Measurements from ENCODE around the gene CLEC18B.
"Not testable (repeated sequence)": the region's sequence is repeated elsewhere in the genome, so short reads cannot be mapped to it uniquely, and the experiment has no call there.

The CLEC18B gene

DNA sequence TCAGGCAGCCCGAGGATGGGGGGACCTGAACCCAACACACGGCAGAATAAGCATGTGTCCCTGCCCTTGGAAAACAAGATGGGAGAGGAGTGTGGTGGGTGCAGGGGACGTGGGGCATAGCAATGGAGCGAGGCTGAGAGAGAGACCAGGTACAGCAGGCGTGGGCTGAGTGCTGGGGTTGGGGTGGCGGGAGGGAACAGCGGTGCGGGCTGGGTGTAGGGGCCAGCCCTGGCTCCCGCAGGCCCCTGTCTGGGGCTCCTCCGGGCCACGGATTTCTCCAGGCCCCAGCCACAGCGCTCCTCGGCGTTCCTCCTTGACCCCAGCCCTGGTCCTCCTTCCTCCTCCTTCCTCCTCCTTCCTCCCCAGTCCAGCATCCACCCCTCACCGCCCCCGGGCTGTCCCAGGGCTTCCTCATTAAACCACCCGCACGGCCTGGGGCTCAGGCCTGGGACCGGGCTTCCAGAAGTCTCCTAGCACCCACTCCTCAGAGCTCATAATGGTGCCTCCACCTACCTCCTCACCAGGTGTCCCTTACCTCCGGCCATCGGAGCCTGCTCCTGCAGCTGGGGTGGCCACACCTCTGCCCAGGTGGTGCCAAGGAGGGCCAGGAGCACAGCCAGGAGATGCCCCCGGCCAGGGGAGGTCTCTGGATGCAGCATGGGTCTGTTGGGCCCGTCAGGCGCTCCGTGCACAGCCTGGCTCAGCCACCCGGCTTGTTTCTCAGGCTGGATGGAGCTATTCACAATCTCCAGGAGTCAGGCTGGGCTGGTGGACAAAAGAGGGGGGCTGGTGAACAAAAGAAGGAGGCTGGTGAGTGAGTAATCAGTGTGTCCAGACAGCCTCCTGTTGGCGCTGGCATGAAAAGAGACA is at the start of gene CLEC18B:
CLEC18B (minus strand) TSS at position 867 of the 870 bp plus-strand sequence; CDS start at position 659, 208 bp downstream.
- not testable (repeated sequence) for DNase-seq (ENCODE audit: low read depth in 4 of 4, low spot score in 1 of 4)

DNA sequence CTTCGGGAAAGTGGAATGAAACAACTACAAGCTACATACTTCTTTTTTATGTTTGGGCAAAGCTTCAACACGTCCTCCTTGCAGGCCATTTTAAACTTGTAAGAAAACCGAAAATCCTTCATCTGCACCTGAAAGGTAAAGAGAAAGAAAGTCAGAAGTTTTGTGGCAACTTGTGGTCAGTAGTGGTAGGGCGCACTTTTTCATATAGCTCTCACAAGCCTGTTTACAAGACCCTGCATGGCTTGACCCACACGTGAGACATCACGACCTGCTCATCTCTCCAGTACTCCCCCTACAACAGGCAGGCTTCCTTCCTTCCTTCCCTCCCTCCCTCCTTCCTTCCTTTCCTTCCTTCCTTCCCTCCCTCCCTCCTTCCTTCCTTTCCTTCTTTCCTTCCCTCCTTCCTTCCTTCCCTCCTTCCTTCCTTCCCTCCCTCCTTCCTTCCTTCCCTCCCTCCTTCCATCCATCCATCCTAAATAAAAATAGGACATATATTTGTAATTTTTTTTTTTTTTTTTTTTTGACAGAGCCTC is 48.7 kb upstream of the CLEC18B start:
- no peak for DNase-seq (ENCODE audit: low read depth in 4 of 4, low spot score in 1 of 4)

DNA sequence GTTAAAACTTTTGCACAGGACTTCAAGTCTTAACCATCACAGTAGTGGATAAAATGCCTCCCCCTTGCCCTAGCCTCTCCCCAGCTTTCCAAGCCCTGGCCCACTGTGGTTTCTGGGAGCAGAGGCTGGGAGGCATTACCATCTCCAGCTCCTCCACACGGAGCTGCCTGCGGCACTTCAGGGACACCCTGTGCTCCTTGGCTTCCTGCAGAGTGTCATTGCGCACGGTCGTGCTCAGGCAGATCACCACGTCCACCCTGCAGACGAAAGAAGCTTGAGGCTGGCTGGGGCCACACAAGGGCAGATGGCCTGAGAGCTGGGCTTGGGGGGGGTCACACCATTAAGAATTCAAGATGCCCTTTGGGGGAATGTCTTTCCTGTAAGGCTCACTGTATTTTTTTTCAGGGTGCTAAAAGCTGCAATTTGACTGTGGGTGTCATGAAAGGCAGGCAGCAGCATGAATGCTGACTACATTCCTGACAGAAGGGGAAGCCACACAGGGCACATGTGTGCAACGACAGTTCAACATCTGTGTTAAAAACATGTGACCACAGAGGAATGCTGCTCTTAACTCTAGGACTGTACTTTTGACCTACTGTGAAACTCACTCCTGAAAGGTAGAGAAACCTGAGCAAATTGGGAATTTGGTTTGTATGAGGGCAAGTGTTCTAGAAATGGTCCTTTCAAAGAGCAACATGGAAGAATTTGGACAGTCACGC is 47.7 kb upstream of the CLEC18B start:
- DNase-seq (ENCODE audit: low read depth in 4 of 4, low spot score in 1 of 4), result no peak

DNA sequence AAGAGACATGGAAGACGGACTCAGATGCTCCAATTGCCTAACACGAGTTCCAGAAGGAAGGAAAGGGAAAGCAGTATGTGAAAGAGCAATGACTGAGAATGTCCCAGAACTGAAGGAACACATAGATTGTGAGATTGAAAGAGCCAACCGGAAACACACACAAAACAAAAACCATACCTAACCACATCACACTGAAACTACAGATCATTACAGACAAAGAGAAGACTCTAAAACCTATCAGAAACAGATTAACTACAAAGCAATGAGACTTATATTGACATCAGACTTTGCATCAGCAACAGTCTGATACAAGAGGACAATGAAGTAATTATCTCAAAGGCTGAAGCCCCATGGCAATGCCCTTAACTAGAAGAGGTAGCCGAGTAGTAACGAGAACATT is 45.6 kb upstream of the CLEC18B start:
- no peak for DNase-seq (ENCODE audit: low read depth in 4 of 4, low spot score in 1 of 4)

DNA sequence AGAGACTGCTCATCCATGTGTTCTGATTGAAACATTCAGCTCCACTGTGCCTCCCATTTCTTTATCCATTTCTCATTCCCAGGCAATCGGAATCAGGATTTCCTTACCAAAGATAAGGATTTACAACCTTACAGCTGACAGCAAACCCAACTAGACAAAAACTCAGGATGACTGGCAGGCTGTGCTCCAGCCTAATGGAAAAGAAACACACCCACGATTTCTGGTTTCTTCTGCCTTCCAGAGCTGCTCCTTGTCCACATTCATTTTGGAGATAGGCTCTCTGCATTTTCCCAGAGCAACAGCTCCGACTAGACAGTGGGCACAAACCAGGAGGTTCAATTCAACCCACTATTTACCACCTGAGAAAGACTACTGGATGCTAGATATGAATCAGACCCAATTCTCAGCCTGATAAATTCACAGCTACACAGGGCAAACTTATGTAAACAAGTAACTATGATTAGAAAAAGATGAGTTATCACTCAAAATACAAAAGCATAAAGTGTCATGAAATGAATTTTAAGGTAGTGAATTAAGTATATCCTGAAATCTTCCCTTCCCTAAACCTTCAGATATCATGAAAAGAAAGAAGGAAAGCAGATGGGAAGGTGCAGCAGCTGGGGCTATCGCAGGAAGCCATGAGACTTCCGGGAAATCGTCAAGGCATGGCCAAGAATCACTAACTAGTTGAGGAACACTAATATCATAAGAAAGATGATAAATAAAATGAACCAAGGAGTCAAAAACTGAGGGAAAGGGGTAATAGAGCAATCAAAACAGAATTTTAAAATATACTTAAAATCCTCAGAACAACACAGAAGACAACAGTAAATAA is 44.8 kb upstream of the CLEC18B start:
- no peak for DNase-seq (ENCODE audit: low read depth in 4 of 4, low spot score in 1 of 4)

DNA sequence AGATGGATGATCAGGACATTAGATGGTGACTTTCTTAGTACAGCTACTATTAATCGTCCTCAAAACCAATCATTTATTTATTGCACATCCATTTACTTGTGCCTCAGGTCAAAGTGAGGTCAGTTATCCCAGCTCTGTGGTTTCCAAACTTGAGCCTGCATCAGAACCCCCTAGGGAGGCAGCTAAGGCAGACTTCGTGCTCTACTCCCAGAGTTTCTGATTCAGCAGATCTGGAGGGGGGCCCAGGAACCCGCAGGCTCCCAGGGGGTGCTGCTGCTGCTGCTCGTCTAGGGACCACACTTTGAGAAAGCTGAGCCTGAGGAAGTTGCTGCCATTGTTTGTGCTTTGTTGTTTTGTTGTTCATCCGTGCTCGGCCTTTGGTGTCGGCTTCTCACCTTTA is 44.0 kb upstream of the CLEC18B start:
- no peak for DNase-seq (ENCODE audit: low read depth in 4 of 4, low spot score in 1 of 4)

DNA sequence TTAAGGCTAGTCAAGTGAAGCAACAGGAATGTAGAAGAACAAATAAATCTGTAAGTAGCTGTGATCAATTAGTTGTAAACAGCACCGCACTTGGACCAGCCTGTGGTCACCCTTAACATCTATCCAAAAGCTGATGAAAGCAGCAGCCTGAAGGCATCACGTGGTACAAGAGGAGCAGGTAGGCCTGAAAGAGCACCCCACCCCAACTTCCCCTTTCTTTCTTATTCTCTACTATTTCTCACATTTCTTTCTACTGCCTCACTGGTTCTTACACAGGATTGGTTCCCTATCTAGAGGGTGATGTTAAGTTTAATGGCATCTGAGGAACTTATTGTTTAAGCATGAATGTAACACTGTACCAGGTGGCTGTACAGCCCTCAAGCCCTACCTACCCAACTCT is 42.6 kb upstream of the CLEC18B start:
- DNase-seq (ENCODE audit: low read depth in 4 of 4, low spot score in 1 of 4), result no peak

DNA sequence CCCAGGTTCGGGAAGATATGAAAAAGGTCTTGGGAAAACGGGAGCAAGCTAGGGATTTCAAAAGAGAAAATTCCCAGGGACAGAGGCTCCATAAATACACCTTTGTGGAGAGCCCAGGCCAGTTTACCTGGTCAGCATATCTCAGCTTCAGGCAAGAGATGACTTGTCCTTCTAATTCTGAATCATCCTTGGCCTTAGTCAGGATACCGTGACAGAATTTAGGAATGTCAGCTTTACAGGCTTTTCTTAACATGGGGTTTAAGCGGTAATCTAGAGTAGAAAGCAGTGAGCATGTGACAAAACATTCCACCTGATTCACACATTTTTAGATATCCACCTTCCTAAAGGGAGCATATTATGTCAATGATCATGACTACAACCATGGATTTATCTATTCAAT is 41.1 kb upstream of the CLEC18B start:
- DNase-seq (ENCODE audit: low read depth in 4 of 4, low spot score in 1 of 4), result no peak

DNA sequence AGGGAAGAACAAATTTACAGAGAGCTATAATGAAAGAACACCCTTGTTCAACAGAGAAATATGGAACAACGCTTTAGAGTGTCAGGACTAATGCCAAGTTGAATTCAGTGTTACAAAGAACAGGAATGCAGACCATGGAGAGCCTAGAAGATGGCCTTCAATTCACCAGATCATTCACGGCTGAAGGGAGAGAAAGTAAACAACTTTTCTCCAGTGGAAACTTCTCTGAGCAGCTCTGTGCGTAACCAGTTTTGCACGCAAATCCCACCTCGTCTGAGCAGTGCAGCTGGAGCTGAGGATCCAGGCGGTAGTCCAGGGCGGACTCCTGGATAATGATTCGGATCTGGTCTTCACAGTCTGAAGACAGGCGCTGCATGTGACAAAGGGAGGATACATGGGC is 40.5 kb upstream of the CLEC18B start:
- DNase-seq (ENCODE audit: low read depth in 4 of 4, low spot score in 1 of 4), result no peak

DNA sequence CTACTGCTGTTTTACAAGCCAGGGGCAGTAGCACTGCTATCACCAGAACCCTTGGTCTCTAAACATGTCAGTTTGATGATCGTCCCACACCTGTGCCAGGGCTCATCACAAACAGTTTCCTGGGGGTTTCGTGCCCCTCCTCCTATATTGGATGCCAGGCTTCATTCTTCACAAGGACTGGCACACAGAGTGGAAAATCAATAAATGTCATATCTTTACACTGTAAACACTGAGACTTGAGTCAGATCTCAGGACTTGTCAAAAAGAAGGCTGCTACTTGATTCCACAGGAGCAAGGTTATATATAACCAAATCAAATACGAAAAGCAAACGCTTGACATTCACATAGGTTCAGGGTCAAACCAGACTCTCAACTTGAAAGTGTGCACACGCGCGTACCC is 39.3 kb upstream of the CLEC18B start:
- no peak for DNase-seq (ENCODE audit: low read depth in 4 of 4, low spot score in 1 of 4)

DNA sequence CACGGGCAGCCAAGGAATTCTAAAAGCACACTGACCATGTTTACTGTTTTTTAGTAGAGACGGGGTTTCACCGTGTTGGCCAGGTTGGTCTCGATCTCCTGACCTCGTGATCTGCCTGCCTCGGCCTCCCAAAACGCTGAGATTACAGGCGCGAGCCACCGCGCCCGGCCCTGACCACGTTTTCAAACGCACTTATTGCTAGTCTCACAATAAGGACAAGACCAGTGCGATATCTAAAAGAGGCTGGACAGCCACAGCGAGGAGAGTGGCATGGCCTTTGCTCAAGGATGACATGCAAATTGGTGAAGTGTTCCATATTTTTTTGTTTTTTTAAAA is 35.0 kb upstream of the CLEC18B start:
- DNase-seq (ENCODE audit: low read depth in 4 of 4, low spot score in 1 of 4), result no peak

DNA sequence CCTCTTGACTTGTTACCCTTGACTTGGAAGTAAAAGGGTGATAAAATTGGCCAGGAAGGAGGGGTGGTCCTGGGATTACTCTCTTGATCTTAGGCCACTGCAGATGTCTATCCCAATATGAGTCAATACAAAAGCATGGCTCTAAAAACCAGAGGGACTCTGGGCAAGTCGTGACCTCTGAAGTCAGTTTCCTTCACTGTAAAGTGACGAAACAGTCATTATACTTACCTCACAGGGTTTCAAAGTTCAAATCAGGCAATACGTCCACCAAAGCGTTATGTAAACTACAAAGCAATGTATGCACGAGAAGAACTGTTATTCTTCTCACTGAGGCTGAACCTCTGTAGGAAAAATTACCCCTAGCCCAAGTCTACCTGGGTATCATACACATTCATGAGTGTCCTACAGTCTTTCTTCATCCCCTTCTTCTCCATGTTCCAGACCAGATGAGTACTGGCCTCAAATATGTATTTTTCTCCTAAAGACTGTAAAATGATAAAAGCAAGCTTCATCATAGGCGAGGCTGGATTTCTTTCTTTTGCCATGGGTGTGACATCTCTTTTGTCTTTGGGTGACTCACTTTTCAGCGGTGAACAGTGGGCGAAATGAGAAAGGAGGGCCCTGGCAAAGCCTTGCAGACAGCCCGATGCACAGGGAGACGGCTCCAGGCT is 34.5 kb upstream of the CLEC18B start:
- DNase-seq (ENCODE audit: low read depth in 4 of 4, low spot score in 1 of 4), result no peak

DNA sequence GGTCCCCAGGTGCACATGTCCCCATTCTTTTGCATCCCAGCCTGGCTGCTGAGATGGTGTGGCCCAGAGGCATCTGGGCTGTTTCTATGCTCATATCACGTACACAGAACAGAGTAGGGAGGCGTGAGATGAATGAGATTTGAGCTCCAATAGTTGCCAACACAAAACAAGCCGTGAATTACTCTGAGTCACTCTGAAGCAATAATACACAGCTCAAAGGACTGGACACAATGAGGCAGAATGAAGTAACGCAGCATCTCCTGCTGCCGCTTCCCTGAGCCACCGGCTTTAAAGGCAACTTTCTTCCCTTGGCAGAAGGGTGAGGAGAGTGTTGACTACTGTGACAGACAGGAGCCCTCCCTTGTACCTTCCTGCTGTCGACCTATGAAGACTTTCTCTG is 33.9 kb upstream of the CLEC18B start:
- no peak for DNase-seq (ENCODE audit: low read depth in 4 of 4, low spot score in 1 of 4)

DNA sequence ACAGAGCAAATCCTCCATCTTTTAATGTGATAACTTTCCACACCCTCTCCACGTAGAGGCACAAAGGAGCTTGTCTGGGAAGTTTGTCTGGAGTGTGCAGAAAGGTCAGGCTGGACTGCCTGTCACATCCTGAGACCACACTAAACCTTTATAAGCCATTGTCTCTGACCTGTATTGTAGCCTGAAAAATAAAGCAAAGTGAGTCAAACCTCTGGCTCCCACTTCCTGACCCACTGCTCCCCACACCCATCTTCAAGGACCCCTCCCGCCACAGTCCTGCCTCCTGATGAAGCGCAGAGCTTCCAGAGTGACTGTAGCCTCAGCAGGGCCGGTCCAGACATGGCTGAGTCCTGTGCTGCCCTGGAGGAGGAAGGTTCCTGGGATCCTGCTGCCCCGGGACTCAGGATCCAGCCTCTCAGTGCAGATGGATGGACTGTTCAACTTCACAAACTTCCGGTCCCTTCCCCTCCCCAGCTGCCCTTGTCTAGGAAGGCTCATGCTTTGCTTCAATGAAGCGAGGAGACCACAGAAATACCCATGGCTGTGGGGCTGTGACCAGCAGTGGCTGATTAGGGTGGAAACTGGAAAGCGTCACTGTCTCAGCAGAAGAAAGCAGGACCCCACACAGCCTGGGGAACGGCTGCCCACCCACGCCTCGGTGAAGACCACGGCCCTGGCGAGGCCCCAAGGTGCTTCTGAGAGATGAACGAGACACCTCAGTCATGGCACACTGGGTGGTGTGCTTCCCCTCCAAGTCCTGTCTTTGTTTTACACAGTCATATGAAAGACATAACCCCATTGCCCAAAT is 30.9 kb upstream of the CLEC18B start:
- no peak for DNase-seq (ENCODE audit: low read depth in 4 of 4, low spot score in 1 of 4)

DNA sequence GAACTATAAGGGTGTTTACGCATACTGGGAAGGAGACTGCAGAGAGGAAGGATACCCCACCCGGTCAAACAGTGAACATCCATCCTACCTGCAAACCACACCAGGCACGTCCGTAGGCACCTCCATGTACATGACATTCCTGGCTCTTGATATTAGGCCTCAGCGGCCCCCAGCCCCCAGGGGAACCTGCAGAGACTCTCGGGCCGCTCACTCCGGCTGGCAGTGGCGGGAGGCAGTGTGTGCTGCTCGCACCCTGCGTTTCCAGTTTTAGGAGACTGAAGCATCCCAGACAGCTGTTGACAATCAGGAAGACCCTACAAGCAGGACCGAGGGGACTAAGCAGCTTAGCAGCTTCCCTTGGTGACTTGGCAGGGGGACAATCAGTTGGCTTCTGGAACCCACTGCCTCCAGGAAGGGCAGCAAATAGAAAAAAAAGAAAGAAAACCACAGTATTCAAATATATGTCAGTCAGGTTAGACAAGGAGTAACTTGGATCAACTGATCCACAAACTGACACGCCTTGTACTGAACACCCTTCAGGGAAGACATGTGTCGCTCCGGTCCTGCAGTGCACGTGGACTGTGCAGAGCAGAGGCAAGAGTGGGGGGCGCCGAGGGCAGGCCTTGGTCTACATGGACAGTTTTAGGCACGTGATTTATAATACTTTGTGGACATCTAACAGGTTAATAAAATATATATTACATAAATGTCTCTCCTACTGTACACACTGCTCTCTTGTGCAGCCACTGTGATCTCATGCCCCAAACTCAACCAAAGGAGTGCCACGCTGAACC is 29.9 kb upstream of the CLEC18B start:
- no peak for DNase-seq (ENCODE audit: low read depth in 4 of 4, low spot score in 1 of 4)

DNA sequence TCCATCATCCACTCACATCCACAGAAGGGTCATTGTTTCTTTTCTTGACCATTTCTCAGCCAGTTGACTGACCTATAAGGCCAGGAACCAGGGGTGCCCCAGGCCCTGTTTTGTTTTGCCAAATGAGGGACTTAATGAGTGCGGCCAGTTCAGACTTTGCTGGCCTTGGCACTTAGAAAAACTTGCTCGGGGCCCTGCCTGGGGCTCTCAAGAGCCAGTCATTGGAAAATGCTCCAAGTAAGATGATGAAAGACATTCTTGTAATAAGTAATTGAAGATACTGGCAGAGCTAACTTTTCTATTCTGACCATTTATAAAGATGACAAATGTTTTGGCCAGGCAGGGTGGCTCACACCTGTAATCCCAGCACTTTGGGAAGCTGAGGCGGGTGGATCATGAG is 29.0 kb upstream of the CLEC18B start:
- DNase-seq (ENCODE audit: low read depth in 4 of 4, low spot score in 1 of 4), result no peak

DNA sequence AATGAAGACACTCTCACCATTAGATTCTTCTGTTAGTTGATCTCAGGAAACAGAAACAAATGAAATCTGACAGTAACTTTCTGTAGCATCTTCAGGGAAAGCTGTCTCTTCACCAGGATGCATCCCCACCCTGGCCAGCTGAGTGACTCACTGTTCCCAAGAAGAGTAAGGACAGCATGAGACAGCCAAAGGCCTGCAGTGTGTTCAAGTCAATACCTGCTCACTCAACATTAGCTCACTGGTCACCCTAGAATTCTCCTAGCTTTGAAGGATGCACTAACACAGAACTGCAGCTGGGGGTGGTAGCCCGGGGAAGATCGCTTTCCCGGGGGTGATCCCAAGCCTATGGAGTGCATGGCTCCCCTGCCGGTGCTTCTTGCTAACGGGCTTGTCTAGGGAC is 28.2 kb upstream of the CLEC18B start:
- DNase-seq (ENCODE audit: low read depth in 4 of 4, low spot score in 1 of 4), result no peak

DNA sequence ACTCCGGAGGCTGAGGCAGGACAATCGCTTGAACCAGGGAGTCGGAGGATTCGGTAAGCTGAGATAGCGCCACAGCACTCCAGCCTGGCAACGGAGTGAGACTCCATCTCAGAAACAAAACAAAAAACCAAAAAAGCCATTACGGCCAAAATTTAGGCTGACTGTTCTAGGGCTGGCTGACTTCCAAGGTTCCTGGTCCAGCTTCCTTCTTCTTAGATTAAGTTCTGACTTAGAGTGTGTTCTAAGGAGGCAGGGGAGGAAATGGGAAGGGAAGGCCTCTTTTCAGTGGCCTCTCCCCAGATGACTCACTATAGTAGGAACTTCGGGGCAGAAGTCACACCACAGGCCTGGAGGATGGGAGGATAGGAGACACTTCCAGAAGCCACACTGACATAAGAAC is 27.7 kb upstream of the CLEC18B start:
- no peak for DNase-seq (ENCODE audit: low read depth in 4 of 4, low spot score in 1 of 4)

DNA sequence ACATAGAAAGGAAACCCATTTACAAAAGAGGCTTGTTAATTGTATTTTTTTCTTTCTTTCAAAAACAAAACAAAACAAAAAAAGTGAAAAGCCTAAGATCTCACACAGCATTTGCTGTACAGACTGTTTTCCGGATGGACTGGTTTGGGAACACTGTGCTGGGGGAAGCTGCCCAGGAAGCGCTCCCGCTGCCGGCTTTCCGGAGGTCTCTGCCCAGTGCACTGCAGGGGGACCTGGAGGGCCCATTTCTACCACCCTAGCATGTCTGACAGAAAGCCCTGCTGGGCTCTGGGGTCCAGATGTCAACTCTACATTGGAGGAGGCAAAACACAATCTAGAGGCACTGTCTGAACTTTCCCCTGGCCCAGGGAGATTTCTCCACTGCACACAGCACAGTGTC is 26.3 kb upstream of the CLEC18B start:
- DNase-seq (ENCODE audit: low read depth in 4 of 4, low spot score in 1 of 4), result no peak

All from stimulated activated CD4-positive, alpha-beta T cell treated with anti-CD3 and anti-CD28 coated beads, Interleukin-1b, Interleukin-23, amount 100 ng/mL, for 24 hours (primary cell).